ENCODE data around the gene ADGRL3.

DNA sequence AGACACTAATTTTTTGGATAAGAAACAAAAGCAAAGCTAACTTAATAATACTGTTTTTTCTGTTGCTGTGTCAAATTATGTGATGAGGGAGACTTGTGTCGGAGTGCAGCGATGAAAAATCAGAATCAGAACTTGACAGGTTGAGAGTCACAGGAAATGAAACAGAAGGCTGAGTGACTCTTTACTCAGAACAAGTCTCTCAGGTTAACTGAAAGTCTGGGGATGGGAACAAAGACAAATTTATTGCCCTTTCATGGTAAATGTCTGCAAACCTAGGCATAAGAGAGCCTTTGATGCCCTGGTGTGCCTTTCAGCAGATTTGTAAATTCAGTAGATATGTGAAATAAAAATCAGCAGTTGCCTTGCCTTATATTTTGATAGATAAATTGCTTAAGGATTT lies 96.0 kb downstream of the ADGRL3 start:
- no peak for TF ChIP-seq POLR2A (IDR thresholded peaks at IDR 0.05; ENCODE audit: low read length)
- no peak for TF ChIP-seq GATA1 (IDR thresholded peaks at IDR 0.05; ENCODE audit: low read depth, low read length)

All from erythroblast (primary cell).